Astrocyte of the cerebellum (primary cell): ENCODE results near the gene PROSER3.
"Not testable (repeated sequence)": the region's sequence is repeated elsewhere in the genome, so short reads cannot be mapped to it uniquely, and the experiment has no call there.

Experiments
- DNase-seq: peaks from one replicate; pipeline ENCODE4 v3.0.0-alpha.2; 2011; ENCODE audit warnings: low read depth
- H3K4me3 ChIP-seq: 2 replicates; pipeline ENCODE4 v1.5.1; 2011; ENCODE audit warnings: mild to moderate bottlenecking, low read depth, low read length, moderate library complexity
- CTCF ChIP-seq: IDR thresholded peaks from 2 replicates; pipeline ENCODE4 v1.5.1; 2012; ENCODE audit warnings: low read length, low read depth, moderate library complexity, mild to moderate bottlenecking; ENCODE audit errors: missing control alignments
- in situ Hi-C: cut with HindIII; loops from 2 replicates; pipeline ENCODE4 v1.10.0; 2017; ENCODE audit warnings: low sequenced_read_pairs

Gene PROSER3

GRCh38 chr19:35759697-35760096 lies 1.7 kb downstream of the PROSER3 start:
- in situ Hi-C loops, result no loop called here
- no peak for TF ChIP-seq CTCF
- no peak for DNase-seq
- H3K4me3 ChIP-seq, result no peak overlapping the region

- TF ChIP-seq CTCF, result no peak
- no peak for DNase-seq
- in situ Hi-C loops, result no loop called here
Measured at GRCh38 chr19:35760711-35761349, 2.9 kb downstream of the PROSER3 start.

GRCh38 chr19:35764432-35765315 lies 6.7 kb downstream of the PROSER3 start:
- no peak for DNase-seq
- TF ChIP-seq CTCF, result no peak
- in situ Hi-C loops, result no loop called here
- H3K4me3 ChIP-seq, result no peak overlapping the region

More at GRCh38 chr19:35760711-35761349, 2.9 kb downstream of the PROSER3 start:
- no peak overlapping the region for H3K4me3 ChIP-seq

- DNase-seq, result no peak
- in situ Hi-C loops, result no loop called here
- no peak for TF ChIP-seq CTCF
- H3K4me3 ChIP-seq, result no peak overlapping the region
Measured at GRCh38 chr19:35766571-35767104, 8.7 kb downstream of the PROSER3 start.

- TF ChIP-seq CTCF, result no peak
- in situ Hi-C loops, result no loop called here
- no peak overlapping the region for H3K4me3 ChIP-seq
Measured at GRCh38 chr19:35767288-35768081, 9.5 kb downstream of the PROSER3 start.

GRCh38 chr19:35768082-35768421 lies 10.1 kb downstream of the PROSER3 start:
- in situ Hi-C loops, result no loop called here
- no peak overlapping the region for H3K4me3 ChIP-seq
- DNase-seq, result no peak
- no peak for TF ChIP-seq CTCF

More at GRCh38 chr19:35767288-35768081, 9.5 kb downstream of the PROSER3 start:
- DNase-seq, result no peak

GRCh38 chr19:35772362-35772761 lies 14.4 kb downstream of the PROSER3 start:
- in situ Hi-C loops, H3K4me3 ChIP-seq, DNase-seq: not testable (repeated sequence)
